ENCODE data around the gene WDR48. TPM values are rescaled to one million over a fixed set of nuclear protein-coding genes. Genes with fewer than 3 reads are reported as not detected.
A peak's percentile ranks its signal among the peaks of the same experiment; 100 is the strongest.

The WDR48 gene
- total RNA-seq, 4 donors from 2014 or later: 27.4 to 47.2 (median 38.0) TPM

- Histone ChIP-seq H3K27me3 (no peaks in the 10 kb centered on the region), H3K27ac (peak overlapping the region in 1 of 4 donors; percentile 43), H3K4me3 (no peak overlapping the region), H3K4me1 (peaks cover 6 to 36% (median 18%) of the 10 kb centered on the region in 3 donors), H3K9me3 (no peaks in the 10 kb centered on the region), H3K36me3 (peaks cover 0 to 57% of the 10 kb centered on the region in 2 donors)
- TF ChIP-seq CTCF (IDR thresholded peaks at IDR 0.05) (no peak), POLR2AphosphoS5 (IDR thresholded peaks at IDR 0.05) (no peak), POLR2A (IDR thresholded peaks at IDR 0.05) (no peak), EP300 (IDR thresholded peaks at IDR 0.05) (no peak)
- ATAC-seq: no peak
- 92 to 95% methylated on average over 4 to 5 of the region's 21 CpGs for WGBS, 2 donors (ENCODE audit: low coverage in 1 of 2)
These were observed 85.0 kb downstream of the WDR48 start for GRCh38 chr3:39136533-39137434.

DNA sequence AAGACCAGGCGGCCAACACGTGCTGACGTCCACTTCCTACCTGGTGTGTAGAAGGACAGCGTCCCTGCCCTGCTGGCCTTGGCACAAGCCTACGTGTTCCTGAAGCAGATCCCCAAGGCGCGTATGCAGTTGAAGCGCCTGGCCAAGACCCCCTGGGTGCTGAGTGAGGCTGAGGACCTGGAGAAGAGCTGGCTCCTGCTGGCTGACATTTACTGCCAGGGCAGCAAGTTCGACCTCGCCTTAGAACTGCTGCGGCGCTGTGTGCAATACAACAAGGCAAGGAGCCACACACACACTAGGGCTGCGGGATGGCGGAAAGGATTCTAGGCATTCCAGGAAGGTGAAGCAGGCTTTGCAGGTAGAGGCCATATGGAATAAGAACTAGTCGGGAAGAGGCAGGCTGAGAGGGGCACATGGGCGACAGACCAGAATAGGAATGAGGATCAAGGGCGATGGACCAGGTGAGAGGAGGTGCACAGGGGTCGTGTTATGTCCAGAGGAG, 85.7 kb downstream of the WDR48 start:
- no peaks in the 10 kb centered on the region for H3K27me3 ChIP-seq
- 97 to 100% methylated on average over 1 to 8 of the region's 18 CpGs for WGBS, 2 donors (ENCODE audit: low coverage in 1 of 2)
- no peaks in the 10 kb centered on the region for H3K9me3 ChIP-seq
- H3K27ac ChIP-seq: no peak overlapping the region
- peaks cover 6 to 43% (median 25%) of the 10 kb centered on the region in 3 donors for H3K4me1 ChIP-seq
- H3K36me3 ChIP-seq: peaks cover 0 to 64% of the 10 kb centered on the region in 2 donors
- TF ChIP-seq POLR2A (IDR thresholded peaks at IDR 0.05): no peak
- no peak overlapping the region for H3K4me3 ChIP-seq
- ATAC-seq: no peak

DNA sequence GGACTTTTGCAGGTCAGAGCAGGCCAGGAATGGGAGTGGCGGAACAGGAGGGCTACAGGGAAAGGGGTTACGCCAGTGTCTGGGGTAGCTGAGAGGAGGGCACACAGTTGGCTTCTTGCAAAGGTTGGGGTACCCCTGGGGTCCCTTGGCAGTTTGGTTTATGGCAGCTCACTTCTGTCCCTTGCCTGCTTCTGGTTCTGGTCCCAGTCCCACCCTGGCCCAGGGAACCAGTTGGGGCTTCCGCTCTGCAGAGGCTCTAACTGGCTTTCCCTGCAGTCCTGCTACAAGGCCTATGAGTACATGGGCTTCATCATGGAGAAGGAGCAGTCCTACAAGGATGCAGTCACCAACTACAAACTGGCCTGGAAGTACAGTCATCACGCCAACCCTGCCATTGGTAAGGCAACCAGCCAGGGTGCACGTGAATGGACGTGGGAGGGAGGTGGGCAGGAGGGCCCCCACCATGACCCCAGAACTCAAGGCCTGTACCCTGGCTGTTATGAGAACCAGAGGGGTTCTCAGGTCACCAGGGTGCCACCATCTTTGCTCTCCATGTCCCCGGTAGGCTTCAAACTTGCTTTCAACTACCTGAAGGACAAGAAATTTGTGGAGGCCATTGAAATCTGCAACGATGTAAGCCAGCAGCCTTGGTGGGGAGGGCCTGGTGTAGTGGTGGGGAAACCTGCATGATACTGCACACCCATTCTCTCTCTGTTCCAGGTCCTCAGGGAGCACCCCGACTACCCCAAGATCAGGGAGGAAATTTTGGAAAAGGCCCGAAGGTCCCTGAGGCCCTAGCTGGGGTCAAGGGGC, 86.4 kb downstream of the WDR48 start:
- 80% methylated on average over 4 of the region's 10 CpGs; no CpG with 5 or more reads in 1 of the 2 donors for WGBS, 2 donors (ENCODE audit: low coverage in 1 of 2)
- no peak for ATAC-seq
- H3K4me3 ChIP-seq: no peak overlapping the region
- peaks cover 6 to 50% (median 27%) of the 10 kb centered on the region in 3 donors for H3K4me1 ChIP-seq
- peaks cover 0 to 66% of the 10 kb centered on the region in 2 donors for H3K36me3 ChIP-seq
- peak overlapping the region in 1 of 4 donors; percentile 11 for H3K27ac ChIP-seq
- no peaks in the 10 kb centered on the region for H3K27me3 ChIP-seq
- TF ChIP-seq POLR2A (IDR thresholded peaks at IDR 0.05): no peak
- no peak for TF ChIP-seq CTCF (IDR thresholded peaks at IDR 0.05)
- no peaks in the 10 kb centered on the region for H3K9me3 ChIP-seq

DNA sequence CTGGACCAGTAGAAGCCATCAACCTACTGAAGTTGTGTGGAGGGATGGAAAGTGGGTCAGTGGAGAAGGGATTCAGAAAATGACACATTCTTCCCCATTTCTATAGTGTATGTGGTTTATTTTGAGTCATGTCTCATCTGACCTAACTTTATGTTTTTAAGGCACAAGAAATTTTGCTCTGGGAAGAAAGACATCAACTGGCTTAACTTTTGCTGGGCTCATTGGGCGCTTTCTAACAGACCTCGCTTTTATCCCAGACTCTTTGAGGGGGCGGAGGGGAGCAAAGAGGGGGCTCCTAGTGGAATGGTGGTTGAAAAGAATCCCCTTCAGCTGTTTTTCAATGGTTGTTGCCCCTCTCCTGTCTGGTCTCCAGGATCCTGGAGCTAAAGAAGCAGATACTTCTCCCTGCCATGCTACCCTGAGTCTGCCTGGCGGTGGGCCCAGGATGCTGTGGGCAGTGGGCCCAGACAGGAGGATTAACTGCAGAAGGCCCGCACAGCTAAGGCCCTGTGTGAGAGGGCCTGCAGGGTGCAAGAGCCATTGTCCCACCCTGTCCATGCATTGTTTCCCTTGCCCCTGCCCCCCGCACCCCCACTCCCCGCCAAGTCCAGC, 87.1 kb downstream of the WDR48 start:
- WGBS, 2 donors (ENCODE audit: low coverage in 1 of 2): 41 to 75% methylated on average over 2 to 3 of the region's 7 CpGs
- peak; percentile 26 for ATAC-seq
- TF ChIP-seq CTCF (IDR thresholded peaks at IDR 0.05) (no peak), EP300 (IDR thresholded peaks at IDR 0.05) (no peak), POLR2A (IDR thresholded peaks at IDR 0.05) (no peak), POLR2AphosphoS5 (IDR thresholded peaks at IDR 0.05) (peak; percentile 32)
- H3K4me1 ChIP-seq: peaks cover 6 to 57% (median 27%) of the 10 kb centered on the region in 3 donors
- peaks cover 0 to 66% of the 10 kb centered on the region in 2 donors for H3K36me3 ChIP-seq
- H3K27me3 ChIP-seq: no peaks in the 10 kb centered on the region
- H3K27ac ChIP-seq: peak overlapping the region in 2 of 4 donors; percentile 11 to 59
- no peaks in the 10 kb centered on the region for H3K9me3 ChIP-seq
- no peak overlapping the region for H3K4me3 ChIP-seq

DNA sequence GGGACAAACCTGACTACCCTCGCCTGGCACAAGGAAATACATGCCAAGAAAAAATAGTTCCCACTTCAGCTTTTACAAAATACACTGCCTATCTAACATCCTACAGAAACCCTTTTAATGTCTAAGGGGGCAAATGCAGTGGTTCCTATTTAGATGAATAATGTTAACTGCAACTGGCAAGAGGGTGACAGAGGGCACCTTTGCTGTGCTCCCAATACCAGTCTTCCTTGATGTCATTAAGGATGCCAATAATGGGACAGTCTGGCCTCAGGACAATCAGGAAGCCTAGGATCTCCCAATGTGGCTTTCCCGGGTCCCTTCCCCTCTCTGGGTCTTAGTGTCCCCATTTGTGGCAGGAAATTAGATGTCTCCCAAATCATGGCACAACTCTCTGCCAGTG, 87.6 kb downstream of the WDR48 start:
- ATAC-seq: no peak
- peak overlapping the region in 3 of 4 donors; percentile 11 to 59 (median 26) for H3K27ac ChIP-seq
- no peak for TF ChIP-seq CTCF (IDR thresholded peaks at IDR 0.05)
- TF ChIP-seq EP300 (IDR thresholded peaks at IDR 0.05): no peak
- TF ChIP-seq POLR2AphosphoS5 (IDR thresholded peaks at IDR 0.05): no peak
- peaks cover 0 to 66% of the 10 kb centered on the region in 2 donors for H3K36me3 ChIP-seq
- no peaks in the 10 kb centered on the region for H3K27me3 ChIP-seq
- H3K4me3 ChIP-seq: no peak overlapping the region
- no peaks in the 10 kb centered on the region for H3K9me3 ChIP-seq
- 100% methylated on average over 1 of the region's 2 CpGs for WGBS, 2 donors (ENCODE audit: low coverage in 1 of 2)
- peaks cover 6 to 60% (median 27%) of the 10 kb centered on the region in 3 donors for H3K4me1 ChIP-seq
